ENCODE results near the gene YWHAG. TPM values are rescaled to one million over a fixed set of nuclear protein-coding genes. Genes with fewer than 3 reads are reported as not detected.
"Not testable (repeated sequence)": the region's sequence is repeated elsewhere in the genome, so short reads cannot be mapped to it uniquely, and the experiment has no call there.

Gene YWHAG
- total RNA-seq, 2 experiments from 2014 or later, result 77.9 to 79.3 TPM

DNA sequence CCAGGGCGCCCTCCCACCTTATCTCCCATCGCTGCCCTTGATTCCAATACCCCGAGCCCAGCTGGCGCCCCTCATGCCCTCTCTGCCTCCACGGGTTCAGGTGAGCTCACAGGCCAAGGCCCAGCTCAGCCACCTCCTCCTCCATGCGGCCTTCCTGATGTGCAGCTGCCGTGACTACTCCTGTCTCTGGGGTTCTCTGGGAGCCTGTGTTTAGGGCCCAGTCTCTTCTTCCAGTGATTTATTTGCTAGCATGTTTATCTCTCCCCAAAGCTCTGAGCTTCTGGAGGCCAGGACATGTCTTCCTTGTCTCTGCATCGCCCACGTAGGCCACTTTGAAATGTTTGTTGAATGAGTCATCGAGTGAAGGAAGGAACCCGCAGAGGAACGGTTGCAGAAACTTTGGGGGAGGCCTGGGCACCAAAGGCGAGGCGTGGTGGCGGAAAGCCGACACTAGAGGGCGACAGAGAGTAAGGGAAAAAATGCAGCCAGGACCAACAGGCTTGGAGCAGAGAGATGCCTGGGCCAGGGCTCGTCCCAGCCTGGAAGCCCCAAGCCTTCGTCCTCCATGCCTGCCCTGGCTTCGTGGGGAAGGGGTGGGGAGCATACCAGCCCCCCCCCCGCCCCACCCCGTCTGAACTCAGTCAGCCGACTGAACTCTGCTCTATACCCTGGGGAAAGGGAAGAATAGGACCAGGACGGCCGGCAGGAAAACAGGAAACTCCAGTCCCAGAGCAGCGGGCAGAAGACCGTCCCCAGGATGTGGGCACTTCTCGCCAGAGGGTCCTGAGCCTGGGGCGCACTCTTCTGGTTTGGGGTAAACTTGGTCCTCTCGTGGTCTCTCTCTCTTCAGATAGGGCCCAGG, 67.2 kb downstream of the YWHAG start:
- ATAC-seq (peak; percentile 88), DNase-seq (peak; percentile 91)
- CTCF ChIA-PET, result interaction anchor here (0.7 to 3.4 kb wide), 19 partner anchors 8 to 113 kb away, joined by 3 to 93 read pairs (median 6); partner anchors contain the start of genes HSPB1 and YWHAG
- Mint-ChIP-seq H3K36me3 (ENCODE audit: low read depth) (no peaks in the 10 kb centered on the region), H3K4me3 (no peak overlapping the region), H3K4me1 (ENCODE audit: low read depth) (peaks cover 15% of the 10 kb centered on the region), H3K9me3 (ENCODE audit: insufficient read depth) (no peaks in the 10 kb centered on the region), H3K27me3 (ENCODE audit: low read depth) (peaks cover 4% of the 10 kb centered on the region), H3K27ac (peak overlapping the region; percentile 72)
- POLR2A ChIA-PET, result interaction anchor here (1.1 to 1.3 kb wide), 2 partner anchors 12 to 26 kb away, joined by 4 to 8 read pairs; no protein-coding TSS in a partner anchor

DNA sequence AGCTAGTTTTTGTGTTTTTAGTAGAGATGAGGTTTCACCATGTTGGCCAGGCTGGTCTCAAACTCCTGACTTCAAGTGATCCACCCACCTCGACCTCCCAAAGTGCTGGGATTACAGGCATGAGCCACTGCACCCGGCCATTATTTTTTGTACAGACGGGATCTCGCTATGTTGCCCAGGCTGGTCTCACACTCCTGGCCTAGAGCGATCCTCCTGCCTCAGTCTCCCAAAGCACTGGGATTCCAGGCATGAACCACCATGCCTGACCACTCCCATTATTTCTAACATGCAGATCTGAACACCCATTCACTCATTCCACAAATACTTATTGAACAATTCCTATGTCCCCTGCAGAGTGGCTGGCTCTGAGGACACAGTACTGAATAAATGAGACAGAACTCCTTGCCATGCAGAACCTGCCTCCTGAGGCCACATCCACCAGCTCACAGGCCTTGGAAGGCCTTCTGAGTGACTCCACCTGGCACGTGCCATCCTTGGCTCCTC, 67.9 kb downstream of the YWHAG start:
- not testable (repeated sequence) for H3K27me3 Mint-ChIP-seq (ENCODE audit: low read depth); ATAC-seq; H3K4me3 Mint-ChIP-seq; H3K36me3 Mint-ChIP-seq (ENCODE audit: low read depth); H3K9me3 Mint-ChIP-seq (ENCODE audit: insufficient read depth); DNase-seq
- ChIA-PET POLR2A (interaction anchor here (1.1 to 1.3 kb wide), 2 partner anchors 12 to 27 kb away, joined by 4 to 8 read pairs; no protein-coding TSS in a partner anchor), CTCF (interaction anchor here (0.7 to 3.4 kb wide), 19 partner anchors 9 to 113 kb away, joined by 3 to 93 read pairs (median 6); partner anchors contain the start of genes HSPB1 and YWHAG)
- Mint-ChIP-seq H3K27ac (peak overlapping the region; percentile 72), H3K4me1 (ENCODE audit: low read depth) (peaks cover 15% of the 10 kb centered on the region)

DNA sequence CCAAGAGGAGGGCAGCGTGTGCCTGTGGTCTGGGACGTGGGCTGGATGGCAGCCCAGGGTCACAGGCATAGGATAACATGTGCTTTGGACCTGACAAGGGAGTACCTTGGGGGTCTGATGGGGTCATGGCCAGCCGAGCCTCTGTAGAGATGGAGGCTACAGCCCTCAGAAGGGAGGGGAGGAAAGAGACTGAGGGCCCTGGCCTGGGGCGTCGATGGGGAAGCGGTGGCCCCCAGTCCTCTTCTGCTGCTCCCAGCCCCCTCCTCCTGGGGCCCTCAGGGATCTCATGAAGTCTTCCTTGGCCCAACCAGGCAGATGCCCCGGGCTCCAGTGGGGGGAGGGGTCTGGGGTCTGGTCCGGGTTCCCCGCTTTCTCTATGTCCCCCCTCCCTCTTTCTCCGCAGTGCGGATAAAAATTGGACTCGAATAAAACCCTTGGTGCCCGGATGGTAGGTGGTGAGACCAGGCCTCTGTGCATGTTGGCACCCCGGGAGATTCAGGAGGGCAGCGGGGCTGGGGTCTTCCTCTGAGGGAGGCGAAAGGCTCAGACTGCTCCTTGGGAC, 71.9 kb downstream of the YWHAG start:
- H3K9me3 Mint-ChIP-seq (ENCODE audit: insufficient read depth), result no peaks in the 10 kb centered on the region
- POLR2A ChIA-PET, result interaction anchor here (0.6 kb wide), 1 partner anchor 13 kb away, joined by 3 read pairs; no protein-coding TSS in a partner anchor
- no peak for ATAC-seq
- H3K4me3 Mint-ChIP-seq, result no peak overlapping the region
- H3K36me3 Mint-ChIP-seq (ENCODE audit: low read depth), result no peaks in the 10 kb centered on the region
- no peak overlapping the region for H3K27ac Mint-ChIP-seq
- no peak for DNase-seq
- peaks cover 20% of the 10 kb centered on the region for H3K4me1 Mint-ChIP-seq (ENCODE audit: low read depth)
- H3K27me3 Mint-ChIP-seq (ENCODE audit: low read depth), result peaks cover 18% of the 10 kb centered on the region
- CTCF ChIA-PET, result interaction anchor here (0.6 to 1.5 kb wide), 3 partner anchors 24 to 109 kb away, joined by 3 to 4 read pairs (median 3); no protein-coding TSS in a partner anchor

DNA sequence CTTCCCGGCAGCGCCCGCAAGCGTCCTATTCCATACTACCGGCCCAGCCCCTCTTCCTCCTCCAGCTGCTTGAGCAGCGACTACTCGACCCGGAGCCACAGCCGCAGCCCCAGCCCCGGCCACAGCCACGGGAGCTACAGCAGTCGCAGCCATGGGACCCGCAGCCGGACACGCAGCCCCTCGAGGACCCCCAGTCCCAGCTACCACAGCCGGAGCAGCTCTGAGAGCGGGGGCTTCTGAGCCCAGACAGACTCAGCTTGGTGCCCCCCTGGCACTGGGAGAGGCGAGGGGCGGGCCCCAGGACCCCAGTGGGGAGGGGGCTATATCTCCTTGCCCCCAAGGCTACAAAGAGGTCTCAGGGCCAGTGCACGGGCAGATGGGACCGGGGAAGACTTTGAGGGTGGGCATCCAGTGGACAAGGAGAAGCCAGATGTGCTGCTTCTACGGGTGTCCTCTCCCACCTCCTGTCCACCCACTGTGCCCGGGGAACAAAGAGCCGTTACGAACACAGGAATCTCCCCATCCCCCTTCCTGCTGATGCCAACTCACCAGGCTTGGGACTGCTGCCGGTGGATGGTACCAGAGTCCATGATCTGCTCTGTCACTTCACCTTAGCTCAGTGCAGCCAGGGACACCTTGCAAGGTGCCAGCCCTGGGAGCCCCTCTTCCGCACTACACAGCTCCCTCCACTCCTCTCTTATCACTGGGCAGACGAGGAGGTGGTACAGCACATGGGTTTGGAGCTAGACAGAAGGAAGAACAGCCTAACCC, 73.0 kb downstream of the YWHAG start:
- H3K27me3 Mint-ChIP-seq (ENCODE audit: low read depth), result peaks cover 24% of the 10 kb centered on the region
- H3K27ac Mint-ChIP-seq, result no peak overlapping the region
- no peak overlapping the region for H3K4me3 Mint-ChIP-seq
- DNase-seq (no peak), ATAC-seq (no peak)
- ChIA-PET CTCF (interaction anchor here (0.9 to 1.2 kb wide), 2 partner anchors 28 to 107 kb away, joined by 3 read pairs; no protein-coding TSS in a partner anchor), POLR2A (interaction anchor here (0.6 to 0.9 kb wide), 2 partner anchors 33 to 210 kb away, joined by 3 to 4 read pairs; no protein-coding TSS in a partner anchor)
- H3K36me3 Mint-ChIP-seq (ENCODE audit: low read depth), result no peaks in the 10 kb centered on the region
- peaks cover 14% of the 10 kb centered on the region for H3K4me1 Mint-ChIP-seq (ENCODE audit: low read depth)
- H3K9me3 Mint-ChIP-seq (ENCODE audit: insufficient read depth), result no peaks in the 10 kb centered on the region

DNA sequence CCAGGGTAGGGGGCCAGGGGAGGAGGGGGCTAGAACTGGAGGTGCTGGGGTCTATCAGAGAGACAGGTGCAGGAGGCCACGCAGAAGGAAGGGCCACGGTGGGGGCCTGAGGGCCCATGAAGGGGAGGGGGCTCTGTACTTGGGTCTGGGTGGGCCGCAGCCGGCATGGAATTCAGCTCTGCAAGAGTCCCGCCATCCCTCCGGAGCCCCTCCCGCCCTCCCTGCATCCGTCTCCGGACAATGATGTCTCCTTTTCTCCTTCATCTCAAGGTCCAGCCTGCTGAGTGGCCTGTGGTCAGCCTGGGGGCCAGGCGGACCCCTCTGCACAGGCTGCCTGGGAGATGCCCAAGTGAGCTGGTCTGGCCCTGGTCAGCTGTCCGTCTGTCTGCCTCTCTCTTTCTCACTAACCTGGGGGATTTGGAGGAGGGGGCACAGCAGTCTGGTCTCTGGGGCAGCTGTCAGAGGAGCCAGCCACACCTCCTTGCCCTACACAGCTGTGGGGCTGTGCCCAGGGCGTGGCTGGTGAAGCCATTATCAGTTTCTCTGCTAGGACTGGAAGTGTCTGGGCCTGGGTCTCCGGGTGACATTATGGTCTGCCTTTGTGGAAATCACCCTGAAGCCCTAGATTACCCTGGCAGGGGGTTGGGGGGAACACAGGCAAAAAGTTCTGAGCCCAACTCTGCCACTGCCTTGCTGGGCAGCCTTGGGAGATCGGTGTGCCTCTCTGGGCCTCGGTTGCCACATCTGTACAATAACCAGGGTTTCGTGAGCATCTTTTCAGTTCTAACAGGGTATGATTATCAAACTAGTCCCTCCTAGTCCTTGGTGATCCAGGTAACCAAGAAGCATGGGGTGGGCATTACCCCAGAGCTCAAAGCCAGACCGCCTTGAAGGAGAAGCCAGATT, 75.3 kb downstream of the YWHAG start:
- Mint-ChIP-seq H3K9me3 (ENCODE audit: insufficient read depth) (no peaks in the 10 kb centered on the region), H3K27ac (no peak overlapping the region), H3K4me1 (ENCODE audit: low read depth) (peaks cover 16% of the 10 kb centered on the region), H3K36me3 (ENCODE audit: low read depth) (no peaks in the 10 kb centered on the region), H3K27me3 (ENCODE audit: low read depth) (peaks cover 39% of the 10 kb centered on the region), H3K4me3 (no peak overlapping the region)
- CTCF ChIA-PET, result interaction anchor here (1.2 to 2.2 kb wide), 3 partner anchors 8 to 31 kb away, joined by 4 to 9 read pairs (median 5); no protein-coding TSS in a partner anchor
- ATAC-seq, result no peak
- POLR2A ChIA-PET, result interaction anchor here (0.9 to 1.7 kb wide), 3 partner anchors 10 to 86 kb away, joined by 3 to 5 read pairs (median 4); no protein-coding TSS in a partner anchor
- no peak for DNase-seq

DNA sequence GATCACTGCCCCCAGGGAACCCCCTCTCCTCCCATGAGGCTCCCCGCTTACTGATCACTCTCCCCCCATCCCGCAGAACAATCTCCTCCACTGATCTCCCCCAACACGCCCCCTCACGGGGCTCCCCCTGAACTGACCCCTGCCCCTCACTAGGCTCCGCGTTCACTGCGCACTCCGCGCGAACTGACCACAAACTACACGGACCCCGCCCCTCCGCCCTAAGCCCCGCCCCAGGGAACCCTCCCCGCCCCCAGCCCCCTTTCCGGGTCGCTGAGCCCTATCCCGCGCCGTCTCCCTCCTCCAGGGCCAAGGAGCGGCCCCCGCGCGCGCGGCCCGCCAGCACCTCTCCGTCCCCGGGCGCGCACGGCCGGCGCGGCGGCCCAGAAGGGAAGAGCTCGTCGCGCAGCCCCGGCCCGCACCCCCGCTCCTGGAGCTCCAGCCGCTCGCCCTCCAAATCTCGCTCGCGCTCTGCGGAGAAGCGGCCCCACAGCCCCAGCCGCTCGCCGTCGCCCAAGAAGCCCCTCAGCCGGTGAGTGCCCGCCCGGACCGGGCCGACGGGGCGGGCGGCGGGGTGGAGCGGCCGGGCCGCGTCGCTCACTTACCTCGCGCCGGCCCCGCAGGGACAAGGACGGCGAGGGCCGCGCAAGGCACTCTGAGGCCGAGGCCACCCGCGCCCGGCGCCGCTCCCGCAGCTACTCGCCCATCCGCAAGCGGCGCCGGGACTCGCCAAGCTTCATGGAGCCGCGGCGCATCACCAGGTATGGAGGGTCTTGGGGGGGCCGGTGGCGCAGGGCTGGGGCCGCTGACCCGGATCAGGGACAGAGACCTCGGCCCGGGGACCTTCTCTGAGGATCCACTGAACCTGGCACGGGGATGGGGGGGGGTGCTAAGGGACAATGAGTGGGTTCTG, 76.2 kb downstream of the YWHAG start:
- CTCF ChIA-PET, result interaction anchor here (1.0 to 2.2 kb wide), 3 partner anchors 9 to 31 kb away, joined by 3 to 9 read pairs (median 3); no protein-coding TSS in a partner anchor
- POLR2A ChIA-PET, result interaction anchor here (1.0 to 1.7 kb wide), 2 partner anchors 9 to 87 kb away, joined by 3 to 5 read pairs; no protein-coding TSS in a partner anchor

DNA sequence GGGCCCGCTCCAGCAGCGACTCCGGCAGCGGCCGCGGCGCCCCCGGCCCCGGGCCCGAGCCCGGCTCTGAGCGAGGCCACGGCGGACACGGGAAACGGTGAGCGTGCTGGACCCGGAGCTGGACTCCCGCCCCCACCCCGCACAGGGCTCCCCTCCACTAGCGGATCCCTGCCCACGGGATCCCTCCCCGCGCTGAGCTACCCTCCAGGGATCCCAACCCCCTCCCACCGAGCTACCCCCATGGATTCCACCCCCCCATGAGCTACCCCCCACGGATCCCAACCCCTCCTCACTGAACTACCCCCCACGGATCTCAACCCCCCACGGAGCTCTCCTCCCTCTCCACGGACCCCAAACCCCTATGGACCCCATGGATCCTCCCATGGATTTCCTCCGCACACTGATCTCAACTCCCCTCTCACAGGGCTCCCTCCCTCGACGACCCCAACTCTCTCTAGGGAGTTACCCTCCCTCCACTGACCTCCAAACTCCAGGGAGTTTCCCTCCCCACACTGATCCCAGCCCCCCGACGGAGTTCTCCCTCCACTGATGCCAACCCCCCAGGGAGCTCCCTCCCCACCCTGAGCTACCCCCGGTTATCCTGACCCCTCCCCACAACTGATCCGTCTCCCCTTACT, 77.0 kb downstream of the YWHAG start:
- H3K27ac Mint-ChIP-seq, result no peak overlapping the region
- peak overlapping the region; percentile 34 for H3K4me3 Mint-ChIP-seq
- H3K36me3 Mint-ChIP-seq (ENCODE audit: low read depth), result no peaks in the 10 kb centered on the region
- H3K9me3 Mint-ChIP-seq (ENCODE audit: insufficient read depth), result no peaks in the 10 kb centered on the region
- ATAC-seq, result no peak
- peaks cover 43% of the 10 kb centered on the region for H3K27me3 Mint-ChIP-seq (ENCODE audit: low read depth)
- ChIA-PET POLR2A (no interaction called here), CTCF (interaction anchor here (1.0 to 2.2 kb wide), 3 partner anchors 9 to 32 kb away, joined by 3 to 9 read pairs (median 3); no protein-coding TSS in a partner anchor)
- no peak for DNase-seq
- H3K4me1 Mint-ChIP-seq (ENCODE audit: low read depth), result peaks cover 16% of the 10 kb centered on the region

More for the DNA sequence above, 76.2 kb downstream of the YWHAG start:
- H3K27me3 Mint-ChIP-seq (ENCODE audit: low read depth), result peaks cover 43% of the 10 kb centered on the region
- ATAC-seq (peak; percentile 58), DNase-seq (no peak)
- peaks cover 16% of the 10 kb centered on the region for H3K4me1 Mint-ChIP-seq (ENCODE audit: low read depth)
- no peaks in the 10 kb centered on the region for H3K36me3 Mint-ChIP-seq (ENCODE audit: low read depth)
- H3K27ac Mint-ChIP-seq, result no peak overlapping the region
- H3K4me3 Mint-ChIP-seq, result peak overlapping the region; percentile 34
- H3K9me3 Mint-ChIP-seq (ENCODE audit: insufficient read depth), result no peaks in the 10 kb centered on the region

DNA sequence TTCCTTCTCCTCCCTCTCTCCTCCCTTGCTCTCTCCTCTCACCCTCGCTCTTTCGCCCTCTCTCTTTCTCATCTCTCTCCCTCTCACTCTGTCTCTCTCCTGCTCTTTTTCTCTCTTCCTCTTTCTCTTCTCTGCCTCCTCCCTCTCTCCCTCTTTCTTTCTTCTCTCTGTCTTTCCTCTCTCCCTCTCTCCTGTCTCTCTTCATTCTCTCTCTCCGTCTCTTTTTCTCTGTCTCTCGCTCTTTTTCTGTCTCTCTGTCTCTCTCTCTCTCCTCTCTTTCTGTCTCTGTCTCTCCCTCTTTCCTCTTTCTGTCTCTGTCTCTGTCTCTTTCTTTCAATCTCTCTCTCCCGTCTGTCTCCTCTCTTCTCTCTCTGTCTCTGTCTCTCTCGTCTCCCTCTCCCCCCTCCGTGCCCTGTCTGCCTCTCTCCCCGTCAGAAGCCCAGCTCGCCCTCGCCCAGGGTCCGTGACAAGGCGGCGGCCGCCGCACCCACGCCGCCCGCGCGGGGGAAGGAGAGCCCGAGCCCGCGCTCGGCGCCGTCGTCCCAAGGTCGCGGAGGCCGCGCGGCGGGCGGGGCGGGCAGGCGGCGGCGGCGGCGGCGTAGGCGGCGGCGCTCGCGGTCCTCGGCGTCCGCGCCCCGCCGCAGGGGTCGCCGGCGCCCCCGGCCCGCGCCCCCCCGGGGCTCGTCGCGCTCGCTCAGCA, 77.6 kb downstream of the YWHAG start:
- DNase-seq (no peak), ATAC-seq (peak; percentile 37)
- POLR2A ChIA-PET, result no interaction called here
- Mint-ChIP-seq H3K27ac (no peak overlapping the region), H3K4me3 (peak overlapping the region; percentile 7), H3K36me3 (ENCODE audit: low read depth) (no peaks in the 10 kb centered on the region), H3K27me3 (ENCODE audit: low read depth) (peaks cover 43% of the 10 kb centered on the region), H3K4me1 (ENCODE audit: low read depth) (peaks cover 16% of the 10 kb centered on the region), H3K9me3 (ENCODE audit: insufficient read depth) (no peaks in the 10 kb centered on the region)
- CTCF ChIA-PET, result interaction anchor here (1.0 to 2.2 kb wide), 3 partner anchors 9 to 33 kb away, joined by 3 to 9 read pairs (median 3); no protein-coding TSS in a partner anchor

DNA sequence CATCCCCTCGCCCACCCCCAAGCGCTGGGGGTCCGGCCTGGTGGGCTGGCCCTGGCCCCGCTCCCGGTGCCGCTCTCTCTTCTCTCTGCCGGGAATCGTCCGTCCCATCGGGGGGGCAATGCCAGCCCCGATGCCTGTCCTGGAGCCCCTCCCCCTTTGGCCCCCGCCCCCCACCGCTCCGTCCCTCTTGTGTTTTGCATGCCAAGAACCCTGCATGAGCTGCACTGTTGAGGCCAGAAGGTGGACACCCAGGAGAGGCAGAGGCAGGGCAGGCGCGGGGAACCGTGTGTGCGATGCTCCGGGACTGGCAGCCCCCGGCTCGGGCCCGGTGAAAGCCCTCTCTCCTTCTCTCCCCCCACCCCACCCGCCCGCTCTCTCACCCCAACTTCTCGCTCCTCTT, 78.4 kb downstream of the YWHAG start:
- H3K9me3 Mint-ChIP-seq (ENCODE audit: insufficient read depth), result no peaks in the 10 kb centered on the region
- H3K36me3 Mint-ChIP-seq (ENCODE audit: low read depth), result no peaks in the 10 kb centered on the region
- DNase-seq (no peak), ATAC-seq (no peak)
- H3K27me3 Mint-ChIP-seq (ENCODE audit: low read depth), result peaks cover 43% of the 10 kb centered on the region
- H3K4me3 Mint-ChIP-seq, result no peak overlapping the region
- H3K27ac Mint-ChIP-seq, result no peak overlapping the region
- POLR2A ChIA-PET, result no interaction called here
- H3K4me1 Mint-ChIP-seq (ENCODE audit: low read depth), result peaks cover 16% of the 10 kb centered on the region
- CTCF ChIA-PET, result no interaction called here

Data from activated CD8-positive, alpha-beta T cell treated with anti-CD3 and anti-CD28 coated beads, Interleukin-2, amount 10 ng/mL, durations not matched to agents 7 days and 5 days (primary cell).